Neural progenitor cell (in vitro differentiated cells): ENCODE measurements around the gene FBXO44. TPM values are rescaled to one million over a fixed set of nuclear protein-coding genes. Genes with fewer than 3 reads are reported as not detected.

Experiments
- DNase-seq: peaks from one replicate; pipeline ENCODE4 v3.0.0-alpha.2; 2016; ENCODE audit warnings: low spot score
- H2AFZ ChIP-seq: fragments of 200-600 bp; sonication (generic); replicated peaks from 2 replicates; pipeline ENCODE4 v1.6.1; 2016; ENCODE audit warnings: antibody characterized with exemption
- H3F3A ChIP-seq: fragments of 200-600 bp; sonication (generic); 2 replicates; pipeline ENCODE4 v1.6.1; 2016; ENCODE audit warnings: antibody characterized with exemption, low read depth
- H3K27ac ChIP-seq: fragments of 200-600 bp; sonication (generic); 2 replicates; pipeline ENCODE4 v1.5.1; 2016; ENCODE audit warnings: mild to moderate bottlenecking
- H3K27me3 ChIP-seq: fragments of 200-600 bp; sonication (generic); 2 replicates; pipeline ENCODE4 v1.6.1; 2016; ENCODE audit warnings: mild to moderate bottlenecking, moderate library complexity
- H3K36me3 ChIP-seq: fragments of 200-600 bp; sonication (generic); 2 replicates; pipeline ENCODE4 v1.5.1; 2016
- H3K4me1 ChIP-seq: fragments of 200-600 bp; sonication (generic); 2 replicates; pipeline ENCODE4 v1.6.1; 2016; ENCODE audit warnings: mixed run types
- H3K4me2 ChIP-seq: fragments of 200-600 bp; sonication (generic); 2 replicates; pipeline ENCODE4 v1.6.1; 2016
- H3K4me3 ChIP-seq: fragments of 200-600 bp; sonication (generic); 2 replicates; pipeline ENCODE4 v1.5.1; 2016
- H3K79me2 ChIP-seq: fragments of 200-600 bp; sonication (generic); 2 replicates; pipeline ENCODE4 v1.6.1; 2016; ENCODE audit warnings: low read depth
- H3K9ac ChIP-seq: fragments of 200-600 bp; sonication (generic); 2 replicates; pipeline ENCODE4 v1.6.1; 2016
- H3K9me3 ChIP-seq: fragments of 200-600 bp; sonication (generic); 2 replicates; pipeline ENCODE4 v1.5.1; 2016; ENCODE audit warnings: low read depth
- H4K20me1 ChIP-seq: fragments of 200-600 bp; sonication (generic); 2 replicates; pipeline ENCODE4 v1.6.1; 2016; ENCODE audit warnings: low read depth
- H3K27ac Mint-ChIP-seq: 3 replicates; pipeline ENCODE4 v1.8.0; 2021; ENCODE audit warnings: mixed read lengths
- H3K27me3 Mint-ChIP-seq: 2 replicates; pipeline ENCODE4 v1.8.0; 2022; ENCODE audit warnings: low read depth, mild to moderate bottlenecking, inconsistent platforms, moderate library complexity, mixed read lengths; ENCODE audit not compliant: insufficient read depth
- H3K36me3 Mint-ChIP-seq: 3 replicates; pipeline ENCODE4 v1.8.0; 2021; ENCODE audit warnings: mixed read lengths
- H3K4me1 Mint-ChIP-seq: 3 replicates; pipeline ENCODE4 v1.8.0; 2021; ENCODE audit warnings: mixed read lengths
- H3K4me3 Mint-ChIP-seq: 3 replicates; pipeline ENCODE4 v1.8.0; 2021; ENCODE audit warnings: mild to moderate bottlenecking, moderate library complexity, mixed read lengths
- H3K9me3 Mint-ChIP-seq: 3 replicates; pipeline ENCODE4 v1.8.0; 2020; ENCODE audit warnings: mixed read lengths
- CTCF ChIP-seq: fragments of 200-600 bp; sonication (generic); IDR thresholded peaks from 2 replicates; pipeline ENCODE4 v1.5.1; 2017; ENCODE audit warnings: antibody characterized with exemption, mild to moderate bottlenecking
- EZH2 ChIP-seq: fragments of 200-600 bp; sonication (generic); IDR thresholded peaks from 2 replicates; pipeline ENCODE4 v1.6.1; 2017; ENCODE audit warnings: antibody characterized with exemption, mild to moderate bottlenecking, moderate library complexity
- EZH2phosphoT487 ChIP-seq: fragments of 200-600 bp; sonication (generic); IDR thresholded peaks from 2 replicates; pipeline ENCODE4 v1.6.1; 2017; ENCODE audit warnings: antibody characterized with exemption
- total RNA-seq: library from RNA; depleted of rRNA; stranded (reverse); fragments of >200 nt; gene quantifications from 2 replicates; pipeline ENCODE4 v1.2.3, GENCODE V29; 2015; ENCODE audit warnings: low replicate concordance

Gene FBXO44
- total RNA-seq, 1 donor from 2014 or later: 5.3 TPM

- peaks cover 5% of the 10 kb centered on the region for H3K4me1 Mint-ChIP-seq
- no peaks in the 10 kb centered on the region for H3F3A ChIP-seq
- no peak overlapping the region for H3K27ac Mint-ChIP-seq
- DNase-seq: no peak
- H3K9ac ChIP-seq: no peak overlapping the region
- no peaks in the 10 kb centered on the region for H3K79me2 ChIP-seq
- no peak overlapping the region for H2AFZ ChIP-seq
- H4K20me1 ChIP-seq: no peaks in the 10 kb centered on the region
- no peaks in the 10 kb centered on the region for H3K4me1 ChIP-seq
- peaks cover 9% of the 10 kb centered on the region for H3K27me3 Mint-ChIP-seq
- no peak overlapping the region for H3K4me3 ChIP-seq
- no peaks in the 10 kb centered on the region for H3K9me3 ChIP-seq
- H3K4me3 Mint-ChIP-seq: no peak overlapping the region
- H3K27me3 ChIP-seq: no peaks in the 10 kb centered on the region
- no peak overlapping the region for H3K4me2 ChIP-seq
- H3K9me3 Mint-ChIP-seq: no peaks in the 10 kb centered on the region
- H3K36me3 Mint-ChIP-seq: no peaks in the 10 kb centered on the region
- TF ChIP-seq CTCF (no peak), EZH2phosphoT487 (no peak), EZH2 (no peak)
- H3K27ac ChIP-seq: no peak overlapping the region
- no peaks in the 10 kb centered on the region for H3K36me3 ChIP-seq
Measured at GRCh38 chr1:11615090-11615489, 39.6 kb upstream of the FBXO44 start.

- H3K4me2 ChIP-seq: no peak overlapping the region
- no peaks in the 10 kb centered on the region for H3K9me3 ChIP-seq
- no peak overlapping the region for H3K27ac ChIP-seq
- Mint-ChIP-seq H3K4me3 (no peak overlapping the region), H3K27me3 (peaks cover 6% of the 10 kb centered on the region), H3K4me1 (peaks cover 5% of the 10 kb centered on the region), H3K36me3 (no peaks in the 10 kb centered on the region), H3K27ac (no peak overlapping the region), H3K9me3 (no peaks in the 10 kb centered on the region)
- no peak for TF ChIP-seq EZH2phosphoT487
- TF ChIP-seq EZH2: no peak
- no peak for TF ChIP-seq CTCF
- no peaks in the 10 kb centered on the region for H3K36me3 ChIP-seq
- no peak overlapping the region for H2AFZ ChIP-seq
- H3K4me3 ChIP-seq: no peak overlapping the region
- no peaks in the 10 kb centered on the region for H3K27me3 ChIP-seq
- H3K79me2 ChIP-seq: no peaks in the 10 kb centered on the region
- no peak for DNase-seq
- no peaks in the 10 kb centered on the region for H3K4me1 ChIP-seq
- no peaks in the 10 kb centered on the region for H4K20me1 ChIP-seq
- H3F3A ChIP-seq: no peaks in the 10 kb centered on the region
- no peak overlapping the region for H3K9ac ChIP-seq
Measured at GRCh38 chr1:11616766-11617165, 37.9 kb upstream of the FBXO44 start.

GRCh38 chr1:11617314-11617713 lies 37.4 kb upstream of the FBXO44 start:
- Histone ChIP-seq H3K27ac (no peak overlapping the region), H2AFZ (no peak overlapping the region), H3K9ac (no peak overlapping the region), H3K27me3 (no peaks in the 10 kb centered on the region), H3K9me3 (no peaks in the 10 kb centered on the region), H3K4me1 (no peaks in the 10 kb centered on the region), H4K20me1 (no peaks in the 10 kb centered on the region), H3K4me2 (no peak overlapping the region), H3K36me3 (no peaks in the 10 kb centered on the region), H3K79me2 (no peaks in the 10 kb centered on the region), H3F3A (no peaks in the 10 kb centered on the region), H3K4me3 (no peak overlapping the region)
- H3K9me3 Mint-ChIP-seq: no peaks in the 10 kb centered on the region
- peak overlapping the region; percentile 51 for H3K27ac Mint-ChIP-seq
- H3K4me3 Mint-ChIP-seq: no peak overlapping the region
- H3K36me3 Mint-ChIP-seq: no peaks in the 10 kb centered on the region
- peaks cover 6% of the 10 kb centered on the region for H3K27me3 Mint-ChIP-seq
- peaks cover 5% of the 10 kb centered on the region for H3K4me1 Mint-ChIP-seq
- TF ChIP-seq EZH2 (no peak), CTCF (no peak), EZH2phosphoT487 (no peak)
- no peak for DNase-seq
